Measurements from ENCODE around the gene EML3. TPM values are rescaled to one million over a fixed set of nuclear protein-coding genes. Genes with fewer than 3 reads are reported as not detected.
A peak's percentile ranks its signal among the peaks of the same experiment; 100 is the strongest.

EML3 gene
- total RNA-seq, 1 experiment from 2014 or later: 51.1 TPM

GRCh38 chr11:62554387-62555167 lies 58.0 kb downstream of the EML3 start (continued):
- TF ChIP-seq, protein P1, sequence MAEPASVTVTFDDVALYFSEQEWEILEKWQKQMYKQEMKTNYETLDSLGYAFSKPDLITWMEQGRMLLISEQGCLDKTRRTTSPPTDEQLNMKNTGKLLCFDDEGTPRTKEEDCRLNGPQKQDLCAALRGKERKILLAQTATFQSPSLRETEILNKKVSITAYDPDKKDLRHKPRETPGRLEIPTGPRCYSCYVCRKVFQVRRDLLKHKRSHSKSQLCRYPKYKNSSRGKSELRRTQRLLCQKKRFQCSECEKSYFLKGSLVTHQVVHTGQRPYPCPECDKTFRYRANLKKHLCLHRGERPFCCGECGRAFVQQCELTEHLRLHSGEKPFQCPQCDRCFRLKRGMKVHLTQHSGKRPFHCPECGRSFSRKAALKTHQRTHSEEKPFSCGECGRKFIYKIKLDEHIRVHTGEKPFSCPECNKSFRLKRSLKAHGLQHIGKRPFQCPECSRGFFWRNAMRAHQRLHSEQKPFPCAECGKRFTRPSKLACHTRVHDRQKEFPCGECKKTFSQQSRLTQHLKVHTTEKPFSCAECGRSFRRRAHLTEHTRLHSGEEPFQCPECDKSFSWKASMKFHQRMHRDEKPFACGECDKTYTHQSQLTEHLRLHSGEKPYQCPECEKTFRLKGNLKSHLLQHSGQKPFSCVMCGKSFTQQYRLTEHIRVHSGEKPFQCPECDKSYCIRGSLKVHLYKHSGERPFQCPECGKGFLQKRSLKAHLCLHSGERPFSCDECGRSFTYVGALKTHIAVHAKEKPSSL (CRISPR knock-in tag; conservative IDR thresholded peaks at IDR 0.05): no peak
- TF ChIP-seq NFE2L1 (CRISPR knock-in tag; IDR thresholded peaks at IDR 0.05) (no peak), ZMAT4 (CRISPR knock-in tag; IDR thresholded peaks at IDR 0.05) (no peak), RORB (CRISPR knock-in tag; IDR thresholded peaks at IDR 0.05) (no peak), GABPB1 (CRISPR knock-in tag; IDR thresholded peaks at IDR 0.05) (no peak), EMX1 (CRISPR knock-in tag; IDR thresholded peaks at IDR 0.05) (no peak), PRRX2 (CRISPR knock-in tag; IDR thresholded peaks at IDR 0.05) (no peak), NR1H2 (CRISPR knock-in tag; IDR thresholded peaks at IDR 0.05) (no peak), ZNF416 (CRISPR knock-in tag; IDR thresholded peaks at IDR 0.05) (no peak), GRHL2 (CRISPR knock-in tag; IDR thresholded peaks at IDR 0.05; ENCODE audit: insufficient replicate concordance, severe bottlenecking) (no peak), SMAD4 (CRISPR knock-in tag; IDR thresholded peaks at IDR 0.05) (no peak)
- TF ChIP-seq, protein P2, sequence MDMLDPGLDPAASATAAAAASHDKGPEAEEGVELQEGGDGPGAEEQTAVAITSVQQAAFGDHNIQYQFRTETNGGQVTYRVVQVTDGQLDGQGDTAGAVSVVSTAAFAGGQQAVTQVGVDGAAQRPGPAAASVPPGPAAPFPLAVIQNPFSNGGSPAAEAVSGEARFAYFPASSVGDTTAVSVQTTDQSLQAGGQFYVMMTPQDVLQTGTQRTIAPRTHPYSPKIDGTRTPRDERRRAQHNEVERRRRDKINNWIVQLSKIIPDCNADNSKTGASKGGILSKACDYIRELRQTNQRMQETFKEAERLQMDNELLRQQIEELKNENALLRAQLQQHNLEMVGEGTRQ (CRISPR knock-in tag; IDR thresholded peaks at IDR 0.05): no peak

GRCh38 chr11:62553839-62554361 lies 58.7 kb downstream of the EML3 start:
- Mint-ChIP-seq H3K27me3 (ENCODE audit: low read depth) (peaks cover 20% of the 10 kb centered on the region), H3K36me3 (peaks cover 17% of the 10 kb centered on the region), H3K27ac (peak overlapping the region; percentile 73), H3K4me1 (peaks cover 61% of the 10 kb centered on the region), H3K9me3 (no peaks in the 10 kb centered on the region), H3K4me3 (no peak overlapping the region; the same call in 1 of the 2 replicates)
- no peak for ATAC-seq
- CTCF ChIA-PET: interaction anchor here (0.6 to 11.8 kb wide), 9 partner anchors 9 to 233 kb away, joined by 3 to 311 read pairs (median 8); partner anchors contain the start of genes AHNAK and EEF1G
- POLR2A ChIA-PET: interaction anchor here (1.1 to 3.4 kb wide), 5 partner anchors 11 to 159 kb away, joined by 4 to 18 read pairs (median 9); partner anchors contain the start of genes C11orf98, CSKMT and TUT1
- no peak for DNase-seq (ENCODE audit: low spot score)
- no peak for TF ChIP-seq JAZF1 (CRISPR knock-in tag; IDR thresholded peaks at IDR 0.05)
- TF ChIP-seq EMX1 (CRISPR knock-in tag; IDR thresholded peaks at IDR 0.05): 0 out of 2 replicates have a peak, but pooled peaks have one; percentile 9

- ATAC-seq (peak; percentile 64), DNase-seq (ENCODE audit: low spot score) (peak; percentile 78)
- Mint-ChIP-seq H3K4me3 (peak overlapping the region; percentile 46), H3K27me3 (ENCODE audit: low read depth) (peaks cover 26% of the 10 kb centered on the region), H3K36me3 (peaks cover 11% of the 10 kb centered on the region), H3K9me3 (no peaks in the 10 kb centered on the region), H3K27ac (peak overlapping the region; percentile 92), H3K4me1 (peaks cover 58% of the 10 kb centered on the region)
- POLR2A ChIA-PET: interaction anchor here (0.7 to 3.4 kb wide), 8 partner anchors 8 to 158 kb away, joined by 3 to 18 read pairs (median 4); partner anchors contain the start of genes BSCL2, C11orf98, CSKMT and TUT1
- CTCF ChIA-PET: interaction anchor here (0.6 to 11.8 kb wide), 15 partner anchors 8 to 233 kb away, joined by 3 to 311 read pairs (median 5); partner anchors contain the start of genes AHNAK, EEF1G and MTA2
- TF ChIP-seq EMX1 (CRISPR knock-in tag; IDR thresholded peaks at IDR 0.05): peak; percentile 17; the same call in 1 of the 2 replicates
- TF ChIP-seq, protein P3, sequence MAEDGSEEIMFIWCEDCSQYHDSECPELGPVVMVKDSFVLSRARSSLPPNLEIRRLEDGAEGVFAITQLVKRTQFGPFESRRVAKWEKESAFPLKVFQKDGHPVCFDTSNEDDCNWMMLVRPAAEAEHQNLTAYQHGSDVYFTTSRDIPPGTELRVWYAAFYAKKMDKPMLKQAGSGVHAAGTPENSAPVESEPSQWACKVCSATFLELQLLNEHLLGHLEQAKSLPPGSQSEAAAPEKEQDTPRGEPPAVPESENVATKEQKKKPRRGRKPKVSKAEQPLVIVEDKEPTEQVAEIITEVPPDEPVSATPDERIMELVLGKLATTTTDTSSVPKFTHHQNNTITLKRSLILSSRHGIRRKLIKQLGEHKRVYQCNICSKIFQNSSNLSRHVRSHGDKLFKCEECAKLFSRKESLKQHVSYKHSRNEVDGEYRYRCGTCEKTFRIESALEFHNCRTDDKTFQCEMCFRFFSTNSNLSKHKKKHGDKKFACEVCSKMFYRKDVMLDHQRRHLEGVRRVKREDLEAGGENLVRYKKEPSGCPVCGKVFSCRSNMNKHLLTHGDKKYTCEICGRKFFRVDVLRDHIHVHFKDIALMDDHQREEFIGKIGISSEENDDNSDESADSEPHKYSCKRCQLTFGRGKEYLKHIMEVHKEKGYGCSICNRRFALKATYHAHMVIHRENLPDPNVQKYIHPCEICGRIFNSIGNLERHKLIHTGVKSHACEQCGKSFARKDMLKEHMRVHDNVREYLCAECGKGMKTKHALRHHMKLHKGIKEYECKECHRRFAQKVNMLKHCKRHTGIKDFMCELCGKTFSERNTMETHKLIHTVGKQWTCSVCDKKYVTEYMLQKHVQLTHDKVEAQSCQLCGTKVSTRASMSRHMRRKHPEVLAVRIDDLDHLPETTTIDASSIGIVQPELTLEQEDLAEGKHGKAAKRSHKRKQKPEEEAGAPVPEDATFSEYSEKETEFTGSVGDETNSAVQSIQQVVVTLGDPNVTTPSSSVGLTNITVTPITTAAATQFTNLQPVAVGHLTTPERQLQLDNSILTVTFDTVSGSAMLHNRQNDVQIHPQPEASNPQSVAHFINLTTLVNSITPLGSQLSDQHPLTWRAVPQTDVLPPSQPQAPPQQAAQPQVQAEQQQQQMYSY (CRISPR knock-in tag; IDR thresholded peaks at IDR 0.05): peak; percentile 72
- peak; percentile 88 for TF ChIP-seq FOXK1 (CRISPR knock-in tag; IDR thresholded peaks at IDR 0.05)
- TF ChIP-seq ZNF416 (CRISPR knock-in tag; IDR thresholded peaks at IDR 0.05): no peak
- peak; percentile 58; the same call in 1 of the 2 replicates for TF ChIP-seq SP1 (CRISPR knock-in tag; conservative IDR thresholded peaks at IDR 0.05)
- peak; percentile 84 for TF ChIP-seq FOXP1 (CRISPR knock-in tag; IDR thresholded peaks at IDR 0.05; ENCODE audit: borderline replicate concordance)
- TF ChIP-seq, protein P4, sequence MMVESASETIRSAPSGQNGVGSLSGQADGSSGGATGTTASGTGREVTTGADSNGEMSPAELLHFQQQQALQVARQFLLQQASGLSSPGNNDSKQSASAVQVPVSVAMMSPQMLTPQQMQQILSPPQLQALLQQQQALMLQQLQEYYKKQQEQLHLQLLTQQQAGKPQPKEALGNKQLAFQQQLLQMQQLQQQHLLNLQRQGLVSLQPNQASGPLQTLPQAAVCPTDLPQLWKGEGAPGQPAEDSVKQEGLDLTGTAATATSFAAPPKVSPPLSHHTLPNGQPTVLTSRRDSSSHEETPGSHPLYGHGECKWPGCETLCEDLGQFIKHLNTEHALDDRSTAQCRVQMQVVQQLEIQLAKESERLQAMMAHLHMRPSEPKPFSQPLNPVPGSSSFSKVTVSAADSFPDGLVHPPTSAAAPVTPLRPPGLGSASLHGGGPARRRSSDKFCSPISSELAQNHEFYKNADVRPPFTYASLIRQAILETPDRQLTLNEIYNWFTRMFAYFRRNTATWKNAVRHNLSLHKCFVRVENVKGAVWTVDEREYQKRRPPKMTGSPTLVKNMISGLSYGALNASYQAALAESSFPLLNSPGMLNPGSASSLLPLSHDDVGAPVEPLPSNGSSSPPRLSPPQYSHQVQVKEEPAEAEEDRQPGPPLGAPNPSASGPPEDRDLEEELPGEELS (CRISPR knock-in tag; IDR thresholded peaks at IDR 0.05): peak; percentile 80
- TF ChIP-seq, protein P5, sequence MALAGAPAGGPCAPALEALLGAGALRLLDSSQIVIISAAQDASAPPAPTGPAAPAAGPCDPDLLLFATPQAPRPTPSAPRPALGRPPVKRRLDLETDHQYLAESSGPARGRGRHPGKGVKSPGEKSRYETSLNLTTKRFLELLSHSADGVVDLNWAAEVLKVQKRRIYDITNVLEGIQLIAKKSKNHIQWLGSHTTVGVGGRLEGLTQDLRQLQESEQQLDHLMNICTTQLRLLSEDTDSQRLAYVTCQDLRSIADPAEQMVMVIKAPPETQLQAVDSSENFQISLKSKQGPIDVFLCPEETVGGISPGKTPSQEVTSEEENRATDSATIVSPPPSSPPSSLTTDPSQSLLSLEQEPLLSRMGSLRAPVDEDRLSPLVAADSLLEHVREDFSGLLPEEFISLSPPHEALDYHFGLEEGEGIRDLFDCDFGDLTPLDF (CRISPR knock-in tag; IDR thresholded peaks at IDR 0.05): no peak
- TF ChIP-seq ETV6 (CRISPR knock-in tag; IDR thresholded peaks at IDR 0.05): peak; percentile 17; the same call in 1 of the 2 replicates
These were observed 59.3 kb downstream of the EML3 start for GRCh38 chr11:62553080-62553838.

All from WTC11 (cell line).